Fibroblast of pulmonary artery (primary cell): Measurements from ENCODE around the gene PLEKHM3.

Experiments used
- DNase-seq: peaks from one replicate; pipeline ENCODE4 v3.0.0-alpha.2; 2010; ENCODE audit warnings: low read depth
- H3K4me3 ChIP-seq: replicated peaks from 2 replicates; pipeline ENCODE4 v1.5.1; 2011; ENCODE audit warnings: low read depth, mild to moderate bottlenecking, control low read depth, low read length, moderate library complexity
- CTCF ChIP-seq: IDR thresholded peaks from 2 replicates; pipeline ENCODE4 v1.5.1; 2011; ENCODE audit warnings: mild to moderate bottlenecking, control low read depth, low read length, inconsistent platforms; ENCODE audit errors: missing control alignments

Gene PLEKHM3

GRCh38 chr2:207895274-207895860 is 130.0 kb downstream of the PLEKHM3 start:
- no peak overlapping the region for H3K4me3 ChIP-seq
- no peak for TF ChIP-seq CTCF
- no peak for DNase-seq

- no peak overlapping the region for H3K4me3 ChIP-seq
- DNase-seq = no peak
- no peak for TF ChIP-seq CTCF
Measured at GRCh38 chr2:207892716-207893402, 132.5 kb downstream of the PLEKHM3 start.

- no peak overlapping the region for H3K4me3 ChIP-seq
- no peak for TF ChIP-seq CTCF
- no peak for DNase-seq
Measured at GRCh38 chr2:207891086-207891844, 134.1 kb downstream of the PLEKHM3 start.

GRCh38 chr2:207887500-207887899 is 137.8 kb downstream of the PLEKHM3 start:
- TF ChIP-seq CTCF = no peak
- H3K4me3 ChIP-seq = no peak overlapping the region
- no peak for DNase-seq

GRCh38 chr2:207885010-207885409 is 140.3 kb downstream of the PLEKHM3 start:
- no peak for TF ChIP-seq CTCF
- no peak for DNase-seq

GRCh38 chr2:207884127-207884526 is 141.2 kb downstream of the PLEKHM3 start:
- H3K4me3 ChIP-seq = no peak overlapping the region
- DNase-seq = no peak
- TF ChIP-seq CTCF = no peak

More at GRCh38 chr2:207885010-207885409, 140.3 kb downstream of the PLEKHM3 start:
- H3K4me3 ChIP-seq = no peak overlapping the region
